HG02623 (cell line): ENCODE data around the gene CTTNBP2NL.
"Not testable (repeated sequence)": the region's sequence is repeated elsewhere in the genome, so short reads cannot be mapped to it uniquely, and the experiment has no call there.

Source experiments
- ATAC-seq: cut with Tn5 transposase; IDR thresholded peaks from one replicate; pipeline ENCODE4 v1.9.1; 2021; ENCODE audit warnings: moderate library complexity; ENCODE audit not compliant: unreplicated experiment

The CTTNBP2NL gene

GRCh38 chr1:112458756-112459155 lies 62.7 kb downstream of the CTTNBP2NL start:
- no peak for ATAC-seq

- no peak for ATAC-seq
Observed at GRCh38 chr1:112460615-112461014, 64.6 kb downstream of the CTTNBP2NL start.

GRCh38 chr1:112461200-112461871 lies 65.3 kb downstream of the CTTNBP2NL start:
- no peak for ATAC-seq

GRCh38 chr1:112462953-112463279 lies 66.9 kb downstream of the CTTNBP2NL start:
- no peak for ATAC-seq

- no peak for ATAC-seq
Observed at GRCh38 chr1:112464501-112464900, 68.5 kb downstream of the CTTNBP2NL start.

- ATAC-seq: no peak
Observed at GRCh38 chr1:112465122-112465521, 69.1 kb downstream of the CTTNBP2NL start.

GRCh38 chr1:112466078-112466660 lies 70.2 kb downstream of the CTTNBP2NL start:
- ATAC-seq: peak; percentile 83

- ATAC-seq: not testable (repeated sequence)
Observed at GRCh38 chr1:112470324-112470723, 74.3 kb downstream of the CTTNBP2NL start.

GRCh38 chr1:112470966-112471365 lies 75.0 kb downstream of the CTTNBP2NL start:
- no peak for ATAC-seq

GRCh38 chr1:112472142-112472541 lies 76.1 kb downstream of the CTTNBP2NL start:
- no peak for ATAC-seq

GRCh38 chr1:112477550-112477949 lies 81.5 kb downstream of the CTTNBP2NL start:
- ATAC-seq: no peak

GRCh38 chr1:112478314-112478713 lies 82.3 kb downstream of the CTTNBP2NL start:
- ATAC-seq: no peak

GRCh38 chr1:112486063-112486462 lies 90.0 kb downstream of the CTTNBP2NL start:
- ATAC-seq: not testable (repeated sequence)

- ATAC-seq: not testable (repeated sequence)
Observed at GRCh38 chr1:112487686-112488085, 91.7 kb downstream of the CTTNBP2NL start.

GRCh38 chr1:112488141-112488540 lies 92.1 kb downstream of the CTTNBP2NL start:
- ATAC-seq: no peak

- ATAC-seq: no peak
Observed at GRCh38 chr1:112492076-112492475, 96.1 kb downstream of the CTTNBP2NL start.

GRCh38 chr1:112493351-112493750 lies 97.3 kb downstream of the CTTNBP2NL start:
- no peak for ATAC-seq

- ATAC-seq: no peak
Observed at GRCh38 chr1:112496290-112496689, 100.3 kb downstream of the CTTNBP2NL start.

GRCh38 chr1:112501810-112502641 lies 106.0 kb downstream of the CTTNBP2NL start:
- peak; percentile 59 for ATAC-seq

GRCh38 chr1:112502826-112503225 lies 106.8 kb downstream of the CTTNBP2NL start:
- ATAC-seq: no peak

- ATAC-seq: no peak
Observed at GRCh38 chr1:112504001-112504660, 108.1 kb downstream of the CTTNBP2NL start.
